H9 (cell line): ENCODE data around the gene PLCB1. TPM values are rescaled to one million over a fixed set of nuclear protein-coding genes. Genes with fewer than 3 reads are reported as not detected.

ENCODE experiments used
- DNase-seq: peaks from one replicate; pipeline ENCODE4 v3.0.0-alpha.2; 2017
- H2AFZ ChIP-seq: one replicate; pipeline ENCODE4 v1.6.1; 2013; ENCODE audit warnings: mild to moderate bottlenecking, low read length, control low read depth, moderate library complexity
- H2AK5ac ChIP-seq: 2 replicates; pipeline ENCODE4 v1.6.1; 2013; ENCODE audit warnings: low read length, control low read depth, mixed read lengths; ENCODE audit not compliant: insufficient read length
- H2BK120ac ChIP-seq: one replicate; pipeline ENCODE4 v1.6.1; 2013; ENCODE audit warnings: low read depth, mild to moderate bottlenecking, low read length, control low read depth, inconsistent platforms; ENCODE audit not compliant: poor library complexity, severe bottlenecking
- H2BK12ac ChIP-seq: 2 replicates; pipeline ENCODE4 v1.6.1; 2013; ENCODE audit warnings: low read length, control low read depth, mixed read lengths, low read depth; ENCODE audit not compliant: insufficient read length
- H2BK15ac ChIP-seq: 2 replicates; pipeline ENCODE4 v1.6.1; 2013; ENCODE audit warnings: low read depth, low read length, control low read depth
- H2BK20ac ChIP-seq: one replicate; pipeline ENCODE4 v1.6.1; 2013; ENCODE audit warnings: low read depth, mild to moderate bottlenecking, low read length, control low read depth, inconsistent platforms; ENCODE audit not compliant: poor library complexity, severe bottlenecking
- H2BK5ac ChIP-seq: 2 replicates; pipeline ENCODE4 v1.6.1; 2013; ENCODE audit warnings: low read length, control low read depth, mixed read lengths; ENCODE audit not compliant: insufficient read length
- H3K14ac ChIP-seq: 2 replicates; pipeline ENCODE4 v1.6.1; 2013; ENCODE audit warnings: low read length, control low read depth; ENCODE audit not compliant: insufficient read depth
- H3K18ac ChIP-seq: 2 replicates; pipeline ENCODE4 v1.6.1; 2013; ENCODE audit warnings: low read depth, mild to moderate bottlenecking, mixed read lengths, low read length, control low read depth; ENCODE audit not compliant: insufficient read length
- H3K23ac ChIP-seq: 2 replicates; pipeline ENCODE4 v1.6.1; 2013; ENCODE audit warnings: low read length, control low read depth, mixed read lengths, low read depth; ENCODE audit not compliant: insufficient read length
- H3K23me2 ChIP-seq: 2 replicates; pipeline ENCODE4 v1.6.1; 2013; ENCODE audit warnings: low read depth, mild to moderate bottlenecking, mixed read lengths, low read length, control low read depth; ENCODE audit not compliant: insufficient read length, poor library complexity, severe bottlenecking
- H3K27ac ChIP-seq: 2 replicates; pipeline ENCODE4 v1.5.1; 2013; ENCODE audit warnings: low read length, control low read depth, mixed read lengths, low read depth; ENCODE audit not compliant: insufficient read length
- H3K27me3 ChIP-seq: 2 replicates; pipeline ENCODE4 v1.6.1; 2013; ENCODE audit warnings: low read length, control low read depth, inconsistent platforms; ENCODE audit not compliant: insufficient read depth
- H3K4ac ChIP-seq: 2 replicates; pipeline ENCODE4 v1.6.1; 2013; ENCODE audit warnings: low read depth, mild to moderate bottlenecking, control low read depth, inconsistent platforms, low read length, moderate library complexity
- H3K4me1 ChIP-seq: 2 replicates; pipeline ENCODE4 v1.6.1; 2013; ENCODE audit warnings: low read length, control low read depth, inconsistent platforms; ENCODE audit not compliant: insufficient read depth
- H3K4me2 ChIP-seq: 2 replicates; pipeline ENCODE4 v1.6.1; 2013; ENCODE audit warnings: low read length, control low read depth, mixed read lengths; ENCODE audit not compliant: insufficient read length, insufficient read depth
- H3K56ac ChIP-seq: 2 replicates; pipeline ENCODE4 v1.6.1; 2013; ENCODE audit warnings: low read depth, mild to moderate bottlenecking, mixed read lengths, low read length, control low read depth; ENCODE audit not compliant: insufficient read length
- H3K79me1 ChIP-seq: 2 replicates; pipeline ENCODE4 v1.6.1; 2013; ENCODE audit warnings: low read depth, mild to moderate bottlenecking, moderate library complexity, low read length, control low read depth, inconsistent platforms; ENCODE audit not compliant: insufficient read depth, poor library complexity, severe bottlenecking
- H3K79me2 ChIP-seq: 2 replicates; pipeline ENCODE4 v1.6.1; 2013; ENCODE audit warnings: low read length, control low read depth, inconsistent platforms; ENCODE audit not compliant: insufficient read depth
- H3K9ac ChIP-seq: 2 replicates; pipeline ENCODE4 v1.6.1; 2013; ENCODE audit warnings: low read length, control low read depth, mixed read lengths; ENCODE audit not compliant: insufficient read length; ENCODE audit errors: extremely low read depth
- H3K9me3 ChIP-seq: one replicate; pipeline ENCODE4 v1.6.1; 2013; ENCODE audit warnings: low read depth, low read length, inconsistent platforms; ENCODE audit not compliant: control insufficient read depth
- H3T11ph ChIP-seq: one replicate; pipeline ENCODE4 v1.6.1; 2013; ENCODE audit warnings: mild to moderate bottlenecking, low read length, control low read depth, inconsistent platforms
- H4K20me1 ChIP-seq: one replicate; pipeline ENCODE4 v1.6.1; 2013; ENCODE audit not compliant: control insufficient read depth, insufficient read length, insufficient read depth
- H4K5ac ChIP-seq: 2 replicates; pipeline ENCODE4 v1.6.1; 2013; ENCODE audit warnings: low read depth, mild to moderate bottlenecking, mixed read lengths, low read length, control low read depth; ENCODE audit not compliant: insufficient read length
- H4K8ac ChIP-seq: replicated peaks from 2 replicates; pipeline ENCODE4 v1.6.1; 2013; ENCODE audit warnings: low read length, control low read depth, mixed read lengths, low read depth; ENCODE audit not compliant: insufficient read length
- H4K91ac ChIP-seq: 2 replicates; pipeline ENCODE4 v1.6.1; 2013; ENCODE audit warnings: low read depth, mild to moderate bottlenecking, moderate library complexity, mixed read lengths, low read length, control low read depth; ENCODE audit not compliant: insufficient read length
- H3K27ac Mint-ChIP-seq, 3 experiments: 2 replicates in 2 of 3; 3 replicates in 1 of 3; pipeline ENCODE4 v1.8.0; 2020 to 2021; ENCODE audit warnings: mixed read lengths in 3 of 3, mild to moderate bottlenecking in 1 of 3, moderate library complexity in 1 of 3
- H3K27me3 Mint-ChIP-seq: 2 replicates; pipeline ENCODE4 v1.8.0; 2021; ENCODE audit warnings: low read depth, mild to moderate bottlenecking, moderate library complexity, mixed read lengths
- H3K36me3 Mint-ChIP-seq, 3 experiments: 2 replicates in 2 of 3; 3 replicates in 1 of 3; pipeline ENCODE4 v1.8.0; 2020 to 2021; ENCODE audit warnings: low read depth in 3 of 3, mixed read lengths in 3 of 3; ENCODE audit not compliant: insufficient read depth in 1 of 3
- H3K4me1 Mint-ChIP-seq, 2 experiments: 2 replicates each; pipeline ENCODE4 v1.8.0; 2020; ENCODE audit warnings: mixed read lengths in 2 of 2
- H3K4me3 Mint-ChIP-seq, 2 experiments: 2 replicates in 1 of 2; 3 replicates in 1 of 2; pipeline ENCODE4 v1.8.0; 2020 to 2021; ENCODE audit warnings: mild to moderate bottlenecking in 2 of 2, mixed read lengths in 2 of 2, moderate library complexity in 1 of 2
- H3K9me3 Mint-ChIP-seq, 2 experiments: 2 replicates in 1 of 2; 3 replicates in 1 of 2; pipeline ENCODE4 v1.8.0; 2020; ENCODE audit warnings: mild to moderate bottlenecking in 2 of 2, mixed read lengths in 2 of 2, moderate library complexity in 1 of 2
- WGBS: extraction: QIAGEN DNeasy Blood & Tissue Kit; methylation state at CpG from one replicate; pipeline ENCODE4 v1.1.7; 2013; ENCODE audit warnings: missing lambda C conversion rate, low lambda C conversion rate, mixed read lengths; ENCODE audit not compliant: insufficient read length; ENCODE audit errors: extremely low coverage; 5-methylcytosine and 5-hydroxymethylcytosine counted together
- total RNA-seq: library from RNA; stranded (reverse); gene quantifications from 2 replicates; pipeline ENCODE4 v1.2.1, GENCODE V29; 2021
- TF ChIP-seq, protein P1 (sequence below): fragments of 200-600 bp; sonication (generic); conservative IDR thresholded peaks from 3 replicates; pipeline ENCODE4 v1.8.0; 2021; ENCODE audit warnings: antibody characterized with exemption, mild to moderate bottlenecking

Gene PLCB1
- total RNA-seq, 1 experiment from 2014 or later: 11.5 TPM

DNA sequence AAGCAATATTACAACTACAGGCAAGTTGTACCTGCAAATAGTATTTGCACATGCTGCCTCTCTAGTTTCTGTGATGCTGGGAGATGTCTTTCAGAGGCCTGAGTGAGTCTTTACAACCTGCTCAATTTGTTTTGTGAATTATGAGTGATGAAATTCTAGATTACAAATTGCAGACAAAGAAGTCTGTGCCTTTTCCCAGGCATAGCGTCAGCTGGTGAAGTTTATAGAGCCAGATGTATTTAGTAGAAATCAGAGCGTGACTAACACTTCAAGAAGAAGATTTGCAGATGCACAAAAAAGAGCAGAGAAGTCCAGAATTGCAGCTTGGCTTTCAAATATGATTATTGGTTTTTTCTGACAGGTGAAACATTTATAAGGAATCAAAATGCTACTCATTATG lies 289.9 kb downstream of the PLCB1 start:
- no peak overlapping the region for H3K23ac ChIP-seq
- H3K9ac ChIP-seq: no peak overlapping the region
- DNase-seq: no peak
- H3K79me1 ChIP-seq: no peaks in the 10 kb centered on the region
- no peak overlapping the region for H3K4ac ChIP-seq
- no peaks in the 10 kb centered on the region for H4K20me1 ChIP-seq
- H3K27me3 ChIP-seq: no peaks in the 10 kb centered on the region
- no peak overlapping the region for H3K27ac ChIP-seq
- no peaks in the 10 kb centered on the region for H3K36me3 Mint-ChIP-seq
- H3K4me2 ChIP-seq: no peak overlapping the region
- no peak overlapping the region for H3K18ac ChIP-seq
- no peak overlapping the region for H4K91ac ChIP-seq
- H2BK12ac ChIP-seq: no peak overlapping the region
- no peak overlapping the region for H4K5ac ChIP-seq
- no peaks in the 10 kb centered on the region for H3K27me3 Mint-ChIP-seq
- H2BK120ac ChIP-seq: no peak overlapping the region
- no peaks in the 10 kb centered on the region for H3K23me2 ChIP-seq
- no peaks in the 10 kb centered on the region for H3K4me1 Mint-ChIP-seq
- no peak overlapping the region for H3K56ac ChIP-seq
- no peak overlapping the region for H4K8ac ChIP-seq
- H2BK15ac ChIP-seq: no peak overlapping the region
- H3K4me3 Mint-ChIP-seq: no peak overlapping the region
- H3K9me3 ChIP-seq: no peaks in the 10 kb centered on the region
- TF ChIP-seq, protein P1, sequence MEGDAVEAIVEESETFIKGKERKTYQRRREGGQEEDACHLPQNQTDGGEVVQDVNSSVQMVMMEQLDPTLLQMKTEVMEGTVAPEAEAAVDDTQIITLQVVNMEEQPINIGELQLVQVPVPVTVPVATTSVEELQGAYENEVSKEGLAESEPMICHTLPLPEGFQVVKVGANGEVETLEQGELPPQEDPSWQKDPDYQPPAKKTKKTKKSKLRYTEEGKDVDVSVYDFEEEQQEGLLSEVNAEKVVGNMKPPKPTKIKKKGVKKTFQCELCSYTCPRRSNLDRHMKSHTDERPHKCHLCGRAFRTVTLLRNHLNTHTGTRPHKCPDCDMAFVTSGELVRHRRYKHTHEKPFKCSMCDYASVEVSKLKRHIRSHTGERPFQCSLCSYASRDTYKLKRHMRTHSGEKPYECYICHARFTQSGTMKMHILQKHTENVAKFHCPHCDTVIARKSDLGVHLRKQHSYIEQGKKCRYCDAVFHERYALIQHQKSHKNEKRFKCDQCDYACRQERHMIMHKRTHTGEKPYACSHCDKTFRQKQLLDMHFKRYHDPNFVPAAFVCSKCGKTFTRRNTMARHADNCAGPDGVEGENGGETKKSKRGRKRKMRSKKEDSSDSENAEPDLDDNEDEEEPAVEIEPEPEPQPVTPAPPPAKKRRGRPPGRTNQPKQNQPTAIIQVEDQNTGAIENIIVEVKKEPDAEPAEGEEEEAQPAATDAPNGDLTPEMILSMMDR: no peak
- no peak overlapping the region for H2AFZ ChIP-seq
- H3K27ac Mint-ChIP-seq: no peak overlapping the region
- no peak overlapping the region for H2BK20ac ChIP-seq
- H3K4me1 ChIP-seq: no peaks in the 10 kb centered on the region
- H2AK5ac ChIP-seq: no peak overlapping the region
- no peak overlapping the region for H3K14ac ChIP-seq
- WGBS: no CpG with 5 or more reads among the region's 2 CpGs
- H2BK5ac ChIP-seq: no peak overlapping the region
- no peaks in the 10 kb centered on the region for H3K79me2 ChIP-seq
- H3K9me3 Mint-ChIP-seq: no peaks in the 10 kb centered on the region
- H3T11ph ChIP-seq: no peak overlapping the region
